GM21737 (cell line): ENCODE measurements around the gene NOTUM.

Experiments used
- ATAC-seq: cut with Tn5 transposase; IDR thresholded peaks from one replicate; pipeline ENCODE4 v1.9.1; 2021; ENCODE audit warnings: mild to moderate bottlenecking, moderate library complexity; ENCODE audit not compliant: unreplicated experiment

Gene NOTUM

DNA sequence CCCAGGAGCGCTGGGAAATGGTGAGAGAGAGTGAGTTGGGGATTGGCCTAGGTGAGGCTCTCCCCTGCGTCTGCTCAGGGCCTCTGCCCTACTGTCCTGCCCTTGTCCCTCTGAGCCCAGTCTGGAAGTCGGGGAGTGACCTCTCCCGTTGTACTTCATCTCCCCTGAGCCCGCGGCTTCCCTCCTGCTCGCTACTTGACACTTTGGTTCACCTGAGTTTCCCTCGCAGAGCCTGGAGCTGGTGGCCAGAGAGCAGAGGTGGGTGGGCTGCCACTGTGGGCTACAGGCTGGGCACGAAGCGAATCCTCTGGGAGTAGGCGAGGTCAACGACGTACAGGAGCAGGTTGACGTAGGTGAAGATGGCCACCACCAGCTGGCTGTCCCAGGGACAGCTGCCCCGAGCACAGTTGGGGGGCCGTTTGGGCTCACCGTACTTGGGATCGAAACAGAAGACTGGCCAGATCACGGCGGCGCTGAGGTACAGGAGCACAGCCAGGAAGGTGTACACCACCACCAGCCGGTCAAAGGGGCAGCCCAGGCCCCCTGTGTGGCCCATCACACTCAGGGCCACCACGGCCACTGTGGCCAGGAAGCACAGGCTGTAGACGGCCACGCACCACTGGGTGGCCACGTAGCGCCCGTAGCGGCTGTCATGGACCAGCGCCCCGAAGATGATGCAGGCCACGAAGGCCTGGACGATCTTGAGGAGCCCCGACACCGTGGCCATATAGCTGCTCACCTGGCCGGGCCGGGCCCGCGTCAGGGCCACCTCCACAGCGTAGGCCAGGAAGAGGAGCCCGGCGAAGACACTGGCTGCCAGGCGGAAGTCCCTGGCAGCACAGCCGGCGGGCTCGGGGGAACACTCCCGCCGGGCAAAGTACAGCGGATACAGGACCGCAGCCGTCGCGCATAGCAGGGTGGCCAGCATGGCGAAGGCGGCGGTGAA is 20.2 kb downstream of the NOTUM start:
- ATAC-seq, result no peak

DNA sequence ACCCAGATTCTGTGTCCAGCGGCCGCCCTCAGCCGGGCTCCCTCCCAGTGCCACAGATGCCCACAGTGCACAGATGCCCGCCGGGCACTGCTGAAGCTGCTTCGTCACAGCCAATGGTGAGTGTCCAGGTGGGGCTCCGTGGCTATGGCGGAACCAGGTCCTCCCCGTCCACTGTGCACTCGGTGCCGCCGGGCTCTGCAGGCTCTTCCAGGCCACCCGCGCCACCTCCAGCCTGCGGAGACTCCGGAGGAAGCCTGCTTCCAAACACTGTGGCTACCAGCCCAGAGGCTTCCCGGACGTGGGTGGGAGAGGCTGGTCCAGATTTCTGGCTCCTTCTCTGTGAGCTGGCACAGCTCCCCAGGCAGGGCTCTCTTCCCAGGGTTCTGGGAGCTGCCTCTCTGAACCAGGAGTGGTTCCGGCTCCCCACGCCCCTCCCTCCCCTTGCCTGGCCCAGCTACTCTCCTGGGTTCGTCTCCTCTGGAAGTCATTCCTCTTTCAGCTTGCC is 21.1 kb downstream of the NOTUM start:
- ATAC-seq, result no peak

GRCh38 chr17:81939218-81939617 is 21.8 kb downstream of the NOTUM start:
- no peak for ATAC-seq

- ATAC-seq, result no peak
Measured at GRCh38 chr17:81935709-81936084, 25.3 kb downstream of the NOTUM start.

DNA sequence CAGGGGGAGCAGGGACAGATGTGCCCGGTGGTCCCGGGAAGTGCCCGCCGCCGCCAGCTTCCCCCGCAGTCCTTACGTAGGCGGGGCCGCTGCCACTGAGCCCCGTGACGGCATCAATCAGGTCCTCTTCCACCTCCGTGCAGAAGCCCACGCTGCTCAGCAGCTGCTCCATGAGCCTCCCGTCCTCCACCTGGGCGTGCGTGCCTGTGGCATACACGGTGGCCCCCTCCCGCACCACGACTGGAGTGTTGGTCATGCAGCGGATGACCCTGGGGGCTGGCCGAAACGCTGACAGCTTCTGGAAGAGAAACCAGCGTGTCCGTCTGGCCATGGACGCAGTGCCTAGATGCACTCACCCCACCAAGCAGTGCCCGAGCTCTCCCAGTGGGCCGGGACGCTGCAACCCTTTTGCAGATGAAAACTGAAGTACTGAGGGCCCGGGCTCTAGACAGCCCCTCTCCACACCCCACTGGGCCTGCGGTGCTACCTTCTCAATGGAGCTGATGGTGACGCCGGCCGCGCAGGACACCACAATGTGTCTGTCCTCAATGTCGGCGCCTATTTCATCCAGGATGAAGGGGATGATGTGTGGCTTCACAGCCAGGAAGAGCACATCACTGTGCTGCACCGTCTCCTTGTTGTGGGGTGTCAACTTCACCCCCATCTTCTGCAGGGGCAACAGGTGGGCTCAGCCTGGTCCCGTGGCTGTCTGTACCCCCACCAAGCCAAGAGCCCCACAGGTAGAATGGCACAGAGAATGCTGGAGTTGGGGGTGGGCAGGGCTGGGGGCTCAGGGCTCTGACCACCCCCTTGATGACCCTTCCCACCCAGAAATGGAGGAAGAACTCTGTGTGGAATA is 25.9 kb downstream of the NOTUM start:
- ATAC-seq, result no peak

GRCh38 chr17:81934098-81934757 is 26.8 kb downstream of the NOTUM start:
- ATAC-seq, result no peak

DNA sequence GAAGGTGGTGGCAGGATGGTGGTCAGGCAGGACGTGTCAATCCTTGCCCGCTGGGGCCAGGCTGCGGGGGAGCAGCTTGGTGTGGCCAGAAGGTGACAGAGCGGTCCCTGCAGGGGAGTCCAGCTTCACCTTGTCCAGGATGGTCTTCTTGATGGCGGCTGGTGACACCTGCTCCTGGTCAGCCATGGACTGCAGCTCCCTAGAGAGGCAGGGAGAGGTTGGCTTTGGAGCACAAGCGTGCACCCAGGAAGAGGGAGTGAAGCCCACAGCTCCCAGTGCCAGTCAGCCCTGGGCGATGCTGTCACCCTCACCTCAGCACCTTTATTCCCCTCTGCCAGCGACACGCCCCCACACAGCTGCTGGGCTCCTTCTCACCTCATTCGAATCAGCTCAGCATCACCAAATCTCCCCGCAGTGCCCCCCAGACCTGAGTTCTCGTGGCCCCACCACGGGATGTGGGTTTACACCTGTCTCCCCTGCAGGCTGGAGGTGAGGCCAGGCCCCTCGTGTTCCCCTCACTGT is 27.7 kb downstream of the NOTUM start:
- no peak for ATAC-seq

DNA sequence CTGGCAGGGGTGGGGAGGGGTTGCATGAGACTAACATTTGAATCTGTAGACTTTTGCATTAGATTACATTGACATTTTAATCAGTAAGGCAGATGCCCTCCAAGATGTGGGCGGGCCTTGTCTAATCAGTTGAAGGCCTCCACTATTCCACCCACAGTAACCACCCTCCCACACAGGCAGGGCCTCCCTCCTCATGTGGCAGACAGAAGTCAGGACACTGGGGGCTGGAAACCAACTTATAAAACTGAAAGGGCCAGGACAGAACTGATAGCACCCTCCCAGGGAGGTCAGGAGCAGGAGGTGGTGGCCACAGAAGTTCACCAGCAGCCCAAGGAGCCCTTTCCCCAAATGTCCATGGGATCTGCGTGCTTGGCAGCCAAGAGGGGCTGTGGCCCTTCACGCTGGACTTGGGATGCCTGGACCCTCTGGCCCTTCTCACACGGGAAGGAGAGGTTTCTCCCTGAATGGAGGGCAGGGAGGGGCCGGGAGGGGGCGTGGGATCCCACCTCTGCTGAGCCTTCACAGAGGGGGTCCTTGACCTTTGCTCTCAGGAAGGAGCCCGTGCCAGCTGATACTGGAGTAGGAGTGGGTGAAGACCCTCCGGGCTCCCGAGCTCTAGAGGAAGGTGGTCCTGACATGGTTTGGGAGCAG is 28.5 kb downstream of the NOTUM start:
- ATAC-seq, result no peak

GRCh38 chr17:81931557-81932332 is 29.2 kb downstream of the NOTUM start:
- no peak for ATAC-seq

DNA sequence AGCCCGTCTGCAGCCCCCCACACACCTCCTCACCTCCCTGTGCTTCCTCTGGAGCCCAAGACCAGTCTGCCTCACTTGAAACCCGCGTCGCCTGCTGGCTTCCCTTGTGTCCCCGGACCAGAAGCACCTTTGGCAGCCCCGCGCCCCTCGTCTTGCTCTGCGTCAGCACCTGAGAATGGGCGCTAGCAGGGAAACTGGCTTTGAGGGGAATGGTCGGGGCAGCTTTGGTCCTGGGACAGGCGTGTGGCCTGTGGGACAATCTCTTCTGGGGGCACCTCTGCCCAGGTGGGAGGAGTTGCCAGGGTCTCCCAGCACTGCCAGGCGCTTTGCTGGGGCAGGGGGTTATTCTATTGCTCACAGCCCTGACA is 29.8 kb downstream of the NOTUM start:
- ATAC-seq, result no peak

- no peak for ATAC-seq
Measured at GRCh38 chr17:81930142-81931125, 30.6 kb downstream of the NOTUM start.

- ATAC-seq, result no peak
Measured at GRCh38 chr17:81929253-81930141, 31.5 kb downstream of the NOTUM start.

- ATAC-seq, result no peak
Measured at GRCh38 chr17:81928544-81929252, 32.3 kb downstream of the NOTUM start.

- peak; percentile 54 for ATAC-seq
Measured at GRCh38 chr17:81927653-81928543, 33.1 kb downstream of the NOTUM start, which contains the start of gene MAFG. Gene MAFG, minus strand, starts transcription at chr17:81927735. Its CDS starts 4,550 bp downstream, at chr17:81923185.

- no peak for ATAC-seq
Measured at GRCh38 chr17:81927152-81927652, 33.8 kb downstream of the NOTUM start.
